UCSD-AML1 (cell line): ENCODE data around the gene TSC22D3.
"Not testable (repeated sequence)": the region's sequence is repeated elsewhere in the genome, so short reads cannot be mapped to it uniquely, and the experiment has no call there.

Experiments used
- DNase-seq: peaks from one replicate; lab custom pipeline; 2025; ENCODE audit not compliant: unreplicated experiment; lab: John Stamatoyannopoulos, UW

The TSC22D3 gene

DNA sequence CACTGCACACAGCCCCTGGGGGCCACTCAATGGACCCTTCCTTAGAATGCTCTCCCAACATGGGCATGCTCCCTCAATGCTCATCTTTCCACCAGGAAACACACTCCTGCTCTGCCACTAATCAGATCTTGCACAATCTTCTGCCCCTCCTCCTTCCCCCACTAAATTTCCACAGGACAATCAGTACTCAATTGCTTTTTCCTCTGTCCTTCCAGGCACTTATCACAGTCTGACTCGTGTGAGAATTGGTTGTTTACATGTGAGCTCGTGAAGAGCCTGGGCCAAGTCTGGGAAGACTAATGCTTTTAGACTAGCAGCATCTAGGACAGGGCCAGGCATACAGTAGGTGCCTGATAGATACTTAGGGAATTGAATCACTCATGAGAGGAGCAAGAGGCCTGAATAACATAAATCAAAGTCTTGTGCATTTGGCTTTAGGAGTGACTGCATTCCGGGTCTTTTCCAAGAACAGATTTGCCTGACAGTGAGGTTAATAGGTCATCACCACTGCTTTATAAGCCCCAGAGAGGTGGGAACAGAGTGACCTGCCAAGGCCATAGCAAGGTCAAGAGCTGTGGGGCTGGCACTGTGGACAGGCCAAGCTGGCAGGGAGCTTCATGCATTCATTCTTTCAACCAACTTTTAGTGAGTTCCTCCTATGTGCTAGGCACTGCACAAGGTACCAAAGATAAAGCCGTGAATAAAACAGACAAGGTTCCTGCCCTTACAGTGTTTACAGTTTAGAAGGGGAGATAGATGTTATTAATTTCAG lies 92.3 kb downstream of the TSC22D3 start:
- no peak for DNase-seq

DNA sequence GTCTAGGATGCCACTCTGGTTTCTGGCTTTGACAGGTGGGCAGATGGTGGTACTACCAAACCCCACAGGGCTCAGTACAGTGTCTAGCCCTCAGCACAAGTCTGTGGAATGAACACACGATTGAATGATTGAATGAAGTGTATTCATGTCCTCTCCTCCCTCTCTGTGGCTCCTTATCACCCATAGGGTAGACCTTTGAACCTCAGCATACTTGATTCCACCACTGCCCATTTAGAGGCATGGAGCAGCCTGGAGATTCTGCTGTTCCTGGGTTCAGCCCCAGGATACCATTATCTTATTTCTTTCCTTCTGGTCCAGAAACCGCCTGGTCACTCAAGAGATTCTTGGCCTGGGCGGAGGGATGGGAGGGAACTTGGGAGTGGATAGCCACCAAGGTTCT lies 93.3 kb downstream of the TSC22D3 start:
- no peak for DNase-seq

- DNase-seq: peak; percentile 60
These were observed 96.4 kb downstream of the TSC22D3 start for GRCh38 chrX:107678957-107679740.

- no peak for DNase-seq
These were observed 97.7 kb downstream of the TSC22D3 start for GRCh38 chrX:107677909-107678308.

GRCh38 chrX:107677501-107677901 lies 98.1 kb downstream of the TSC22D3 start:
- DNase-seq: no peak

- DNase-seq: peak; percentile 78
These were observed 98.8 kb downstream of the TSC22D3 start for GRCh38 chrX:107676559-107677378.

DNA sequence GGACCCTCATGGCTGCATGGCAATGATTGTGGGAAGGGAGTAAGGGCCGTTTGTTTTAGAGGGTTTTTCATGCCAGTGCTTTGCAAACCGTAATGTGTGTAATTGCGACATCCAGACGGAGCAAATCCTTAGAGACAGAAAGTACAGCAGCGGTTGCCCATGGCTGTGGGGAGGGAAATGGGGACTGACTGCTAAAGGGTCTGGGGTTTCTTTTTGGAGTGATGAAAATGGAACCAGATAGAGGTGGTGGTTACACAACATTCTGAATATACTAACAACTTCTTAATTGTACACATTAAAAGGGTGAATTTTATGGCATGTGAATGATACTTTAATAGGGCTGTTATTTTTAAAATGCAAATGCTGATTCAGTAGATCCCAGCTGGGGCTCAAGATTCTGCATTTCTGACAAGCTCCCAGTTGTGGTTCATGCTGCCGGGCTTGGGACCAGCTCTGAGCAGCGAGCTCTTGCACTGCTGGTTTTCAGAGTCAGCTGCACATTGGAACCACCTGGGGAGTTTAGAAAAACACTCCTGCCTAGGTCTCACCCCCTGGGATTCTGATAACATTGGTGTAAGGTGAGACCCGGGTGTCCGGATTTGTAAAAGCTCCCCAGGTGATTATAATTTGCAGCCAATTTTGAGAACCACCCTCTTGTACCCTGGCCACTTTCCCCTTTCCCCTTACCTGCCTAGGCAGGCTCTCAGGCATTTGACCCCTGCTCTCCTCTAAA lies 99.6 kb downstream of the TSC22D3 start:
- no peak for DNase-seq

DNA sequence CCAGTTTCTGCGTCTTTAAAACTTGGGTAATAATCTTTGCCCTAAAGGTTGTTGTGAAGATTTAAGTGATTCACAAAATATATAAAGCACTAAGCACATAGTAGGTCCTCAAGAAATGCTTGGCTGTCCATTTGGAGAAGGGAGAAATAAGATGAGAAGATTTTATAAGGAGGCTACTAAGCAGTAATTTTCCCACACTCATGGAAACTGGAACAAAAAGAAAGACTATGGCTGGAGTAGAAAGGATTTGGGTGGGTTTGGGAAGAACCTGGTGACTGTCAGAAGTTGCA lies 100.3 kb downstream of the TSC22D3 start:
- no peak for DNase-seq

DNA sequence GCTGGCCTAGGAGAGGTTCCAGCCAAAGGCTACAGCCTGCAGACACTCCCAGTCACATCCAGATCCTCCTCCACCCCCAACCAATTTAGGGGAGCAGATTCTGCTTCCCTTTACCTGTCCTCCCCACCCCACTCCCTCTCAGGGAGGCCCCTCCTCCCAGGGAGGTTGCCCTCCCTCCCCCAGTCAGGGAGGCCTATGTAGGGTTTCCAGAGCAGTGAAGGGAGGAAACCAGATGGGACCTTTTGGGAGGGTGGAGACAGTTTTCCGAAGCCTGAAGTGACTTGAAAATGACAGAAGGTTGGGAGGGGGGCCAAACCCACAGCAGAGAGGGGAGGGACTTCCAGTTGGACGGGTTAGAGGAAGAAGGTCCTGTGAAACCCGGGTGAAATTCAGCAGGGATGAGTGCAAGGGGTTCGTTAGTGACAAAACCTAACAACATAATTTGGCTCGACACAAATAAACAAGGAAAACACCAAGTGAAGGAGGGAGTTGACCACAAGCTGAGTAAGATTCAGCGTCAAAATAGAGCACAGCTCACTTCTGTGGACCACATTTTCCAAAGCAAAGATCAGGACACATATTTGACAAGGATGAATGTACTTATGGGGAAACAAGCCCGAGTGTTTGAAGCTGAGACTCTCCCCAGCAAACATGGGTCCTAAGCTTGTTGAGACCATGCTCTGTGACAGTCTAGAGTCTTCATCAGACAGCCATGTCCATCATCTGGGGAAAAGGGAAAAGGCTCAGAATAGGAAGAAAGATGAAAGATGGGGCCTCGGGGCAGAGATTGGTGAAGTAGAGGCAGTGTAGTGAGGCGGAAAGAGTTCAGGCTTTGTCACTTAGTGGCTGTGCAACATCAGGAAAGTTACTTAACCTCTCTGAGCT lies 100.9 kb downstream of the TSC22D3 start:
- peak; percentile 64 for DNase-seq

- peak; percentile 83 for DNase-seq
These were observed 101.6 kb downstream of the TSC22D3 start for GRCh38 chrX:107673933-107674479.

- no peak for DNase-seq
These were observed 102.2 kb downstream of the TSC22D3 start for GRCh38 chrX:107673431-107673830.

GRCh38 chrX:107672955-107673378 lies 102.6 kb downstream of the TSC22D3 start:
- DNase-seq: peak; percentile 64

DNA sequence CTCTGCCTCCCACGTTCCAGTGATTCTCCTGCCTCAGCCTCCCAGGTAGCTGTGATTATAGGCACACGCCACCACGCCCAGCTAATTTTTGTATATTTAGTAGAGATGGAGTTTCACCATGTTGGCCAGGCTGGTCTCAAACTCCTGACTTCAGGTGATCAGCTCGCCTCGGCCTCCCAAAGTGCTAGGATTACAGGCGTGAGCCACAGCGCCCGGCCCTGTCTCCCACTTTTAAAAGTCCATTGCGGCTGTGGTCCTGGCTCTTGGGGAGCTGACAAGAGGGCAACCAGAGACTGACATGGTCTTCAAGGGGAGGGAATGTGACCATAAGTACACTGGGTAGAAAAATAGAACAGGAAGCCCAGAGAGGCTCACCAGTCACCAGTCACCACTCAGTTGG lies 104.3 kb downstream of the TSC22D3 start:
- not testable (repeated sequence) for DNase-seq

- no peak for DNase-seq
These were observed 105.5 kb downstream of the TSC22D3 start for GRCh38 chrX:107669885-107670628.

DNA sequence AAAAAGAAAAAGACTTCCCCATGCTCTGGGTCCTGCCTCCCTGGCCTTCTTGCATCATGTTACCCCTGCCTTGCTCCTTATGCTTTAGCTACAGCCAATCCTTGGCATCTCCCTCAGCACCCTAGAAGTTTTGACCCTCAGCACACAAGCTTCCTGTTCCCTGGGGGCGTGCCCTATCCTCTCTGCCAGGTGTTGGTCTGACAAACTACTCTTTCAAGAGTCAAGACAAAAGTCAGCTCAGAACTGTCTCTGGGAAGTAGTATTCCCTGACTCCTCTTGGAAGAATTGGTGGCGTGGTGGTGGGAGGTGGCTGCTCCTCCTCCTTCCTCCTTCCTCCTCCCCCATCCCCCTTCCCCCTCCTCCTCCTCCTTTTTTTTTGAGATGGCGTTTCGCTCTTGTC lies 106.3 kb downstream of the TSC22D3 start:
- no peak for DNase-seq

- not testable (repeated sequence) for DNase-seq
These were observed 106.9 kb downstream of the TSC22D3 start for GRCh38 chrX:107668710-107669109.

DNA sequence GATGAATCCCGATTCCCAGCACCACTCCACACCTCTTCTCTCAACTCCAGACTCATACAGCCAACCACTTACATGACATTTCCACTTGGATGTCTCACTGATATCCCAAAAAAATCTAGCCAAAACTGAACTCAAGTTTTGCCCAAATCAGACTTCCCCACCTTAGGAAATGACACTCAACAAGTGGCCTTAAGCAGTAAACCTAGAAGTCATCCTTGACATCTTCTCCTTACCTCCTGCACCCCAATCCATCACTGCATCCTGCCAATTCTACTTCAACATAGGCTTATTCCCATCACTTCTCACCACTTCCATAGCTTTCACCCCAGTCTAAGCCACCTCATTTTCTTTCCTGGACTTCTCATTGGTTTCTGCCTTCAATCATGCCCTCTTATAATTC lies 108.2 kb downstream of the TSC22D3 start:
- DNase-seq: no peak

GRCh38 chrX:107666931-107667330 lies 108.7 kb downstream of the TSC22D3 start:
- no peak for DNase-seq
